Psoas muscle (tissue), 8 donors: ENCODE data around the gene INTS1. TPM values are rescaled to one million over a fixed set of nuclear protein-coding genes. Genes with fewer than 3 reads are reported as not detected.

Experiments used
- ATAC-seq, 4 donors: fragments of 200-7000 bp; cut with Tn5 transposase; one replicate each; pipeline ENCODE4 v1.9.1; 2020; ENCODE audit warnings: moderate library complexity in 3 of 4, mild to moderate bottlenecking in 2 of 4
- DNase-seq, 2 donors: peaks; one replicate each; pipeline ENCODE4 v3.0.0-alpha.2; 2020
- H3K27ac ChIP-seq: fragments of 200-600 bp; one replicate; pipeline ENCODE4 v1.8.0; 2022
- H3K27me3 ChIP-seq, 3 donors: fragments of 200-600 bp in 1 of 3; one replicate each; pipeline versions ENCODE4 v1.6.1 to v1.8.0; 2013 to 2022; ENCODE audit warnings: low read length in 2 of 3, mild to moderate bottlenecking in 2 of 3, moderate library complexity in 1 of 3; ENCODE audit not compliant: insufficient read depth in 3 of 3
- H3K36me3 ChIP-seq, 2 donors: fragments of 200-600 bp in 1 of 2; one replicate each; pipeline versions ENCODE4 v1.6.1 to v1.8.0; 2013 to 2022; ENCODE audit warnings: low read depth in 1 of 2, mild to moderate bottlenecking in 1 of 2, moderate library complexity in 1 of 2; ENCODE audit not compliant: insufficient read depth in 1 of 2
- H3K4me1 ChIP-seq: fragments of 200-600 bp; one replicate; pipeline ENCODE4 v1.8.0; 2022
- H3K4me3 ChIP-seq: fragments of 200-600 bp; one replicate; pipeline ENCODE4 v1.8.0; 2022; ENCODE audit warnings: mild to moderate bottlenecking
- H3K9me3 ChIP-seq: fragments of 200-600 bp; one replicate; pipeline ENCODE4 v1.8.0; 2022
- CTCF ChIP-seq: fragments of 200-600 bp; IDR thresholded peaks from one replicate; pipeline ENCODE4 v1.8.0; 2022; ENCODE audit warnings: antibody characterized with exemption
- WGBS, 3 donors: extraction: QIAGEN DNeasy Blood & Tissue Kit; methylation state at CpG; one replicate each; pipeline versions ENCODE4 v1.1.6 to v1.1.7; 2013; 5-methylcytosine and 5-hydroxymethylcytosine counted together
- intact Hi-C, 2 donors: fragments of 100-400 bp; cut with DNase I; formaldehyde crosslinking; loops; one replicate each; pipeline versions ENCODE4 v1.11.0 to v1.14.2; 2022
- polyA plus RNA-seq, 3 donors: library from polyadenylated mRNA; stranded (reverse); fragments of 200-250 nt; gene quantifications; one replicate each; pipeline ENCODE4 v1.2.3, GENCODE V29; 2013
- total RNA-seq, 4 donors: library from RNA; stranded (reverse); fragmentation: NEBNext Ultra II Directional in 2 of 4; extraction: Animal tissue kit (Norgen Biotek cat#: 25700) in 2 of 4; gene quantifications; one replicate each; pipeline versions ENCODE4 v1.2.1 to v1.2.4, GENCODE V29; 2021 to 2023
- donor health status: healthy with polysubstance abuse.
- donor health status: DM: no; HTN: no; CAD: no; lungs with moderate emphysema.
- donor health status: Bipolar disorder and iron deficiency.
- donor health status: healthy.
- donor health status: DM: yes; HTN: yes; CAD: no.
- donor health status: DM: no; HTN: no; CAD: no.
- donor health status: DM: no; HTN: no; CAD: no.
- donor health status: DM: yes; HTN: yes; CAD: no.

The INTS1 gene
- total and polyA plus RNA-seq, 7 donors, result 38.8 to 77.6 (median 64.0) TPM

DNA sequence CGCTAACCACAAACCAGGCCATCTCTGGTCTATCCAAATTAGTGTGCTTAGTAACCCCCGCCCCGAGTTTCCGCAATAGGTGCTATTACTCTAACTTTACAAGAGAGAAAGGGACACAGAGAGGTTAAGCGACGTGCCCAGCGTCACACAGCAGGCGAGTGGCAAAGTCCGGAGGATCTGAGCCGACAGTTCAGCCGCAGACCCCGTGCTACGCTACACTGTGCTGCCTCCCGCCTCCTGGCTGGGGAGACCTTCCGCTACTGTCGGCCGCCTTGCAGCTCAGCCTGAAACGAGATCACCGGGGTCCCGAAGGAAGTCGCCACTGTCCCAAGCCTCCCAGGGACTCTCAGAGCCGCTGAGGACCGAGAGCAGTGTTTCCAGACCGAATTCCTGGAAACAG, 799 bp downstream of the INTS1 start:
- H3K27ac ChIP-seq, result no peak overlapping the region
- intact Hi-C loops, result loop anchor here in 1 of 2 donors (5.0 kb wide), 1 partner anchor 41 kb away; no protein-coding TSS in a partner anchor
- ATAC-seq (no peak), DNase-seq (no peak)
- 23 to 27% (median 24%) methylated on average over 24 of the region's 24 CpGs for WGBS, 3 donors
- no peak for TF ChIP-seq CTCF
- H3K9me3 ChIP-seq, result no peaks in the 10 kb centered on the region
- H3K27me3 ChIP-seq, result no peaks in the 10 kb centered on the region
- peaks cover 21% of the 10 kb centered on the region for H3K4me1 ChIP-seq
- H3K36me3 ChIP-seq, result peaks cover 3 to 46% of the 10 kb centered on the region in 2 donors
- peak overlapping the region; percentile 85 for H3K4me3 ChIP-seq

- peak overlapping the region; percentile 85 for H3K4me3 ChIP-seq
- 80 to 86% (median 86%) methylated on average over 20 of the region's 20 CpGs for WGBS, 3 donors
- intact Hi-C loops, result loop anchor here in 1 of 2 donors (5.0 kb wide), 1 partner anchor 41 kb away; no protein-coding TSS in a partner anchor
Measured at GRCh38 chr7:1502845-1503244, 1.3 kb downstream of the INTS1 start.

DNA sequence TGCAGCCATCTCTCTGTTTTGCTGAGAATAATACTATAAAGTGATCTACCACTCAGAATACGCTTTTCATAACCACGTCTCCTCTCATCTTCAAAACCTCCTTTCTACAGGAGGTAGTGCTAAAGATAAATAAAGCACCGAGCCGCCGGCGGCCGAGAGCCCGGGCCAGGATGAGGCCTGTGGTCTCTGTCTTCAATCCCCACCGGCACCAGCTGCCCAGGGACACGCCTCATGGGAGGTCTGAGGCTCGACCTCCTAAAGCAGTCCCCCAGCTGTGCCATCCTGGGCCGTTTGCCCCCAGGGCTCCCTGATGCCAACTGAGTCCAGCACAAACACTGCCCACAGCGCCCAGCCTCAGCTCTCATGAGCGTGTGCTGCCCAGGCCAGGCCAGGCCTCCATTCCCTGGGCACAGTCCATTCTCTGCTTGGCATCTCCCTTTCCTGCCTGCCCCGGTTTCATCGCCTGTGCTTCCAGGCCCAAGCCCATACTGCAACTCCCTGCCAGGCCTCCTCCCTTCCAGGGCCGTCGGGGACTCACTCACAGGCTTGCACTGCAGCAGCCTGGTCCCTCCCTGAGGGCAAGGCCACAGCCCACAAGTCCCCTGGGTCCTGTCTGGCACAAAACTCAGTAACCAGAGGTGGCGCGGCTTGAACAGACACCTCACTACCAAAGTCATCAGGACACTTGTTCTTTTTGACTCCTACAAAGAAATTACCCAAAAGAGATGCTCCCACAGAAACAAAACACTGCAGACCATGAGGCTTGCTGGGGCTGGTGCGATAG, 2.5 kb downstream of the INTS1 start:
- DNase-seq (no peak), ATAC-seq (no peak)
- Histone ChIP-seq H3K27ac (no peak overlapping the region), H3K36me3 (peaks cover 3 to 63% of the 10 kb centered on the region in 2 donors), H3K9me3 (no peaks in the 10 kb centered on the region), H3K4me1 (peaks cover 16% of the 10 kb centered on the region), H3K4me3 (no peak overlapping the region), H3K27me3 (no peaks in the 10 kb centered on the region)
- TF ChIP-seq CTCF, result no peak
- WGBS, 3 donors, result 77 to 92% (median 82%) methylated on average over 21 of the region's 21 CpGs
- intact Hi-C loops, result loop anchor here in 1 of 2 donors (5.0 kb wide), 1 partner anchor 39 kb away; no protein-coding TSS in a partner anchor

More at GRCh38 chr7:1502845-1503244, 1.3 kb downstream of the INTS1 start:
- ATAC-seq (no peak), DNase-seq (no peak)
- Histone ChIP-seq H3K27me3 (no peaks in the 10 kb centered on the region), H3K4me1 (peaks cover 21% of the 10 kb centered on the region), H3K36me3 (peaks cover 3 to 52% of the 10 kb centered on the region in 2 donors), H3K27ac (no peak overlapping the region), H3K9me3 (no peaks in the 10 kb centered on the region)
- TF ChIP-seq CTCF, result no peak

- no peak for TF ChIP-seq CTCF
- DNase-seq (no peak), ATAC-seq (no peak)
- Histone ChIP-seq H3K36me3 (peaks cover 3 to 78% of the 10 kb centered on the region in 2 donors), H3K9me3 (no peaks in the 10 kb centered on the region), H3K27ac (no peak overlapping the region), H3K4me3 (no peak overlapping the region), H3K27me3 (no peaks in the 10 kb centered on the region), H3K4me1 (peaks cover 16% of the 10 kb centered on the region)
- 92 to 94% (median 93%) methylated on average over 33 to 34 of the region's 34 CpGs for WGBS, 3 donors
- intact Hi-C loops, result loop anchor here in 1 of 2 donors (5.0 kb wide), 1 partner anchor 38 kb away; no protein-coding TSS in a partner anchor
Measured at GRCh38 chr7:1500064-1500807, 4.0 kb downstream of the INTS1 start.
